SU-DHL-6 (cell line): Measurements from ENCODE around the gene MRPL22.

ENCODE experiments used
- H2AFZ ChIP-seq: fragments of 200-600 bp; sonication (generic); 2 replicates; pipeline ENCODE4 v1.6.1; 2014; ENCODE audit warnings: low read depth, mild to moderate bottlenecking, moderate library complexity, mixed read lengths, antibody characterized with exemption, low read length; ENCODE audit not compliant: severe bottlenecking
- H3F3A ChIP-seq: fragments of 200-600 bp; shearing (Covaris generic); 2 replicates; pipeline ENCODE4 v1.6.0; 2016; ENCODE audit warnings: antibody characterized with exemption, mild to moderate bottlenecking; ENCODE audit not compliant: insufficient read depth
- H3K27ac ChIP-seq: fragments of 200-600 bp; sonication (generic); 2 replicates; pipeline ENCODE4 v1.5.1; 2016; ENCODE audit warnings: low read depth, mild to moderate bottlenecking, low read length, moderate library complexity, mixed read lengths
- H3K27me3 ChIP-seq: fragments of 200-600 bp; sonication (generic), shearing (Covaris generic); 2 replicates; pipeline ENCODE4 v1.6.0; 2014; ENCODE audit warnings: mild to moderate bottlenecking, low read length
- H3K36me3 ChIP-seq: fragments of 200-600 bp; sonication (generic); 2 replicates; pipeline ENCODE4 v1.6.1; 2014; ENCODE audit warnings: mild to moderate bottlenecking, low read length, mixed read lengths
- H3K4me2 ChIP-seq: fragments of 300-600, 200-600 bp; shearing (Covaris generic), sonication (generic); 2 replicates; pipeline ENCODE4 v1.6.0; 2014; ENCODE audit warnings: low read length, low read depth, mild to moderate bottlenecking; ENCODE audit not compliant: poor library complexity, severe bottlenecking
- H3K4me3 ChIP-seq: fragments of 200-600 bp; sonication (generic); 2 replicates; pipeline ENCODE4 v1.5.1; 2014; ENCODE audit warnings: antibody characterized with exemption, low read length, mild to moderate bottlenecking, mixed read lengths; ENCODE audit not compliant: insufficient read depth, poor library complexity, severe bottlenecking
- H3K79me2 ChIP-seq: fragments of 200-600 bp; sonication (generic); 2 replicates; pipeline ENCODE4 v1.6.1; 2014; ENCODE audit warnings: mild to moderate bottlenecking, low read length, moderate library complexity; ENCODE audit not compliant: insufficient read depth
- H3K9ac ChIP-seq: fragments of 200-600 bp; sonication (generic); 2 replicates; pipeline ENCODE4 v1.7.0; 2014; ENCODE audit warnings: mild to moderate bottlenecking, low read length
- H3K9me2 ChIP-seq: fragments of 200-600 bp; sonication (generic); replicated peaks from 2 replicates; pipeline ENCODE4 v1.6.1; 2014; ENCODE audit warnings: low read length; ENCODE audit not compliant: insufficient read depth
- H3K9me3 ChIP-seq: fragments of 200-600 bp; sonication (generic); 2 replicates; pipeline ENCODE4 v1.6.1; 2014; ENCODE audit warnings: low read length, mixed read lengths; ENCODE audit not compliant: insufficient read depth
- H4K20me1 ChIP-seq: fragments of 200-600 bp; sonication (generic); 2 replicates; pipeline ENCODE4 v1.6.1; 2014; ENCODE audit warnings: low read depth, mild to moderate bottlenecking, antibody characterized with exemption, low read length, moderate library complexity, mixed read lengths
- EZH2phosphoT487 ChIP-seq: fragments of 200-600 bp; sonication (generic), shearing (Covaris generic); conservative IDR thresholded peaks from 2 replicates; pipeline ENCODE4 v1.6.1; 2018; ENCODE audit warnings: mild to moderate bottlenecking, antibody characterized with exemption, low read length, moderate library complexity, mixed read lengths
- TF ChIP-seq, protein P1 (sequence below): fragments of 200-600 bp; sonication (generic); IDR thresholded peaks from one replicate; pipeline ENCODE4 v1.5.1; 2017; ENCODE audit warnings: antibody characterized with exemption, mild to moderate bottlenecking, low read length, moderate library complexity; ENCODE audit not compliant: insufficient read depth, poor library complexity, severe bottlenecking

Gene MRPL22

DNA sequence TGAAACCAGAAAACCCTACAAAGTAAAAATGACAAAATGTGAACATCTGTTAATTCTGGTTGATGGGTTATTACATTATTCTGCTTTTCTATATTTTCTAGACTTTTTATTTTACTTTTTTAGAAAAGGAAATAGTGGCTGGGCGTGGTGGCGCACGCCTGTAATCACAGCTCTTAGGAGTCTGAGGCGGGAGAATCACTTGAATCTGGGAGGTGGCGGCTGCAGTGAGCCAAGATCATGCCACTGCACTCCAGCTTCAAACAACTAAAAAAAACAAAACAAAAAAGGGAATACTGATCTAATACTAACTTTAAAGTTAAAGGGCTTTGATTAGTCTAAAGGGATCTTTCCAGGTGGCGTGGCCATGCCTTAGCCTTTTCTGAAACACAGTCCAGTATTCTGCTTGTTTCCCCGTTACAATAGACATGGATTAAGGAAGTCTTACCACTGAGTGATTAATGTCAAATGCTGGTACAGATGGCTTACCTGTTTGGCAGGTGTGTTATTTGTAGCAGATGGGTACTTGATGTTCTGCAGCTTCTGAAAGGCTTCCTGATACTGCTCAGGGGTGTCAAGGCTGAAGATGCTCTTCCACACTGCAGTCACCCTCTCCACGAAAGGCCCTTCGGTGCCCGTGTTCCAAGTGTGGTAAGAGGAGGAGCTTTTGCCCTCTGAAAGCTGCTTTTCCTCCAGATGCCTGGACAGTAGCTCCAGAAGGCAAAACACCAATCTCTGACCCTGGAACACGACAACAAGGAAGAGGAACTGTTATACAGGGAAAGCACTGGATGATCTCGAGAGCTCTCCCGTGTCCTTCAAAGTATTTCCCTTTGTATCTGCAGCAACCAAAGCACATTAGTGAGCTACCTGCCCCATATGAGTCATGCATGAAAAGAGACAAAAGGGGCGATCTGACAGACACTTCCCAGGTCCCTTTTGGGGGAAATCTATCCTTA is 45.0 kb upstream of the MRPL22 start:
- Histone ChIP-seq H3F3A (no peaks in the 10 kb centered on the region), H3K9me2 (no peaks in the 10 kb centered on the region), H3K79me2 (no peaks in the 10 kb centered on the region), H3K9me3 (no peaks in the 10 kb centered on the region), H4K20me1 (no peaks in the 10 kb centered on the region), H3K27ac (no peak overlapping the region), H2AFZ (no peak overlapping the region), H3K36me3 (peaks cover 26% of the 10 kb centered on the region), H3K27me3 (no peaks in the 10 kb centered on the region), H3K9ac (no peak overlapping the region), H3K4me2 (no peak overlapping the region), H3K4me3 (no peak overlapping the region)
- TF ChIP-seq, protein P1, sequence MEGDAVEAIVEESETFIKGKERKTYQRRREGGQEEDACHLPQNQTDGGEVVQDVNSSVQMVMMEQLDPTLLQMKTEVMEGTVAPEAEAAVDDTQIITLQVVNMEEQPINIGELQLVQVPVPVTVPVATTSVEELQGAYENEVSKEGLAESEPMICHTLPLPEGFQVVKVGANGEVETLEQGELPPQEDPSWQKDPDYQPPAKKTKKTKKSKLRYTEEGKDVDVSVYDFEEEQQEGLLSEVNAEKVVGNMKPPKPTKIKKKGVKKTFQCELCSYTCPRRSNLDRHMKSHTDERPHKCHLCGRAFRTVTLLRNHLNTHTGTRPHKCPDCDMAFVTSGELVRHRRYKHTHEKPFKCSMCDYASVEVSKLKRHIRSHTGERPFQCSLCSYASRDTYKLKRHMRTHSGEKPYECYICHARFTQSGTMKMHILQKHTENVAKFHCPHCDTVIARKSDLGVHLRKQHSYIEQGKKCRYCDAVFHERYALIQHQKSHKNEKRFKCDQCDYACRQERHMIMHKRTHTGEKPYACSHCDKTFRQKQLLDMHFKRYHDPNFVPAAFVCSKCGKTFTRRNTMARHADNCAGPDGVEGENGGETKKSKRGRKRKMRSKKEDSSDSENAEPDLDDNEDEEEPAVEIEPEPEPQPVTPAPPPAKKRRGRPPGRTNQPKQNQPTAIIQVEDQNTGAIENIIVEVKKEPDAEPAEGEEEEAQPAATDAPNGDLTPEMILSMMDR = no peak
- no peak for TF ChIP-seq EZH2phosphoT487

DNA sequence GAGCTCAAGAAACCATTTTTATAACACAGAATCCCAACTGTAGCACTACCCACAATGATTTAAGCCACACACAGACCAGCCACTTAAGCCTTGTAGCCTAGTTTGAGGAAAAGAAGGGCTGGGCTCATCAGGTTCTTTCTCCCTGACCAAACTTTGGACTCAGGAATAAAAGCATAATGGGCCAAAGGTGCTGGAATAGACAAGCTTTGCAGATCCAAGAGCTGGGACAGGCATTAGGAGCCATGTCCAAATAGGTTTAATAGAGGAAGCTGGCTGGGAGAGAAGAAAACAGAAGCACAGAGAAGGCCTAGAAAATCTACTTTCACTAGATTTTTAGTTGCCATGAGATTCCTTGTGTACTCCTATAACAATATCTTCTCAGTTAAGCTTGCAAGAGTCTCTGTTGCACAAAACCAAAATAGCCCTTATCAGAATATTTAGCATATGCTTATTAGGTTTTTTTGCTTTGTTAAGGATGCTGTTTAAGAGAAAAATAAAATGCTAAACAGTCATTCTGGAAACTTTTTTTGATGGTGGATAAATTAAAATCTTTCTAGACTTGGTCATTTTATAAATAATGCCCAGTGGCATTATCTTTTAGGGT is 44.2 kb upstream of the MRPL22 start:
- H3K9me2 ChIP-seq = no peaks in the 10 kb centered on the region
- no peaks in the 10 kb centered on the region for H3K9me3 ChIP-seq
- no peak overlapping the region for H3K4me3 ChIP-seq
- H2AFZ ChIP-seq = no peak overlapping the region
- H3K9ac ChIP-seq = no peak overlapping the region
- no peaks in the 10 kb centered on the region for H3K27me3 ChIP-seq
- H3F3A ChIP-seq = no peaks in the 10 kb centered on the region
- no peak overlapping the region for H3K4me2 ChIP-seq
- H4K20me1 ChIP-seq = no peaks in the 10 kb centered on the region
- no peak for TF ChIP-seq EZH2phosphoT487
- TF ChIP-seq, protein P1 = no peak
- H3K27ac ChIP-seq = no peak overlapping the region
- no peaks in the 10 kb centered on the region for H3K79me2 ChIP-seq
- peaks cover 20% of the 10 kb centered on the region for H3K36me3 ChIP-seq

DNA sequence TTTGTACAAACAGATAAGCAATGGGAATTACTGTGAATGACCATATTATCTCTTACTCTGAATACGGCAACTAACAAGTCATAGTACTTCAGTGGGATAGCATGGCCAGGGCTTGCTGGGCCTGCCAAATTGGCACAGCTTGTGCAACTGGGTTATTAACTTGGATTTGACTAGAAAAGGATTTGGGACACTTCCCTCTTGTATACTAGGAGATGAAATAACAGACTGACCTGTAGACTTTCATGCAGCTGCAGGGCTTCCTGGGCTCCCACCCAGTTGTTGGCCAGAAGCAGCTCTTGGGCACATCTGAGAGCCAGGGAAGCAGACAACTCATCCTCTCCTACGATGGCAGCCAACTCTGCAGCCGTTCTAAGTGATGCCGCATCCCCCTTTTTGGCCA is 42.7 kb upstream of the MRPL22 start:
- no peak overlapping the region for H3K9ac ChIP-seq
- TF ChIP-seq, protein P1 = no peak
- TF ChIP-seq EZH2phosphoT487 = no peak
- H2AFZ ChIP-seq = no peak overlapping the region
- H3K79me2 ChIP-seq = no peaks in the 10 kb centered on the region
- H3K36me3 ChIP-seq = peaks cover 33% of the 10 kb centered on the region
- H3K27ac ChIP-seq = no peak overlapping the region
- H3K4me2 ChIP-seq = no peak overlapping the region
- H3K27me3 ChIP-seq = no peaks in the 10 kb centered on the region
- H3K9me3 ChIP-seq = no peaks in the 10 kb centered on the region
- no peaks in the 10 kb centered on the region for H3K9me2 ChIP-seq
- H3F3A ChIP-seq = no peaks in the 10 kb centered on the region
- H4K20me1 ChIP-seq = no peaks in the 10 kb centered on the region
- no peak overlapping the region for H3K4me3 ChIP-seq
